Measurements from ENCODE around the gene RILPL1.
"Not testable (repeated sequence)": the region's sequence is repeated elsewhere in the genome, so short reads cannot be mapped to it uniquely, and the experiment has no call there.

The RILPL1 gene

DNA sequence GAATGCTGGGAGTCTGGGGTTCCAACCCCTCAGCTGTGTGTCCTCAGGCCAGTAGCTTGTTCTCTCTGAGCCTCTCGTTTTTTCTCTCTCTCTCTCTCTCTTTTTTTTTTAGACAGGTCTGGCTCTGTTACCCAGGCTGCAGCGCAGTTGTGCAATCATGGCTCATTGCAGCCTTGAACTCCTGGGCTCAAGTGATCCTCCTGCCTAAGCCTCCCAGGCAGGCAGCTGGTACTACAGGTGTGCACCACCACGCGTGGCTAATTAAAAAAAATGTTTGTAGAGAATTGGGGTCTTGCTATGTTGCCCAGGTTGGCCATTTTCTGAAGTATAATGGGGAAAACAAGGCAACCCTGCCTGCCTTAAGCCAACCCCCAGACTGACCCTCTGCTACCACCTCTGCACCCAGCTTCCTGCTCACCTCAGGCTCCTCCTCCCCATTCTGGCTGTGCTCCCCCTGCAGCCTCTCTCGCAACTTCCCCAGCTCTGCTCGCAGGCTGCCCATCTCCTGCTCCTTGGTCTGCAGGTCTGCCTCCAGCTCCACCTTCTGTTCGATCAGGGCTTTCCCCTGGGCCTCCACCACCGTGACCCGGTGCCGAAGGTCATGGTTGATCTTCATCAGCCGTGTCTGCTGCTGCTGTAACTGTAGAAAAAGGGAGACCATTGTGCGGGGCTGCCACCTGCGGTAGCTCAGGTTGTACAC is 35.2 kb downstream of the RILPL1 start:
- H3K27ac ChIP-seq, result no peak overlapping the region
- TF ChIP-seq, protein P1, sequence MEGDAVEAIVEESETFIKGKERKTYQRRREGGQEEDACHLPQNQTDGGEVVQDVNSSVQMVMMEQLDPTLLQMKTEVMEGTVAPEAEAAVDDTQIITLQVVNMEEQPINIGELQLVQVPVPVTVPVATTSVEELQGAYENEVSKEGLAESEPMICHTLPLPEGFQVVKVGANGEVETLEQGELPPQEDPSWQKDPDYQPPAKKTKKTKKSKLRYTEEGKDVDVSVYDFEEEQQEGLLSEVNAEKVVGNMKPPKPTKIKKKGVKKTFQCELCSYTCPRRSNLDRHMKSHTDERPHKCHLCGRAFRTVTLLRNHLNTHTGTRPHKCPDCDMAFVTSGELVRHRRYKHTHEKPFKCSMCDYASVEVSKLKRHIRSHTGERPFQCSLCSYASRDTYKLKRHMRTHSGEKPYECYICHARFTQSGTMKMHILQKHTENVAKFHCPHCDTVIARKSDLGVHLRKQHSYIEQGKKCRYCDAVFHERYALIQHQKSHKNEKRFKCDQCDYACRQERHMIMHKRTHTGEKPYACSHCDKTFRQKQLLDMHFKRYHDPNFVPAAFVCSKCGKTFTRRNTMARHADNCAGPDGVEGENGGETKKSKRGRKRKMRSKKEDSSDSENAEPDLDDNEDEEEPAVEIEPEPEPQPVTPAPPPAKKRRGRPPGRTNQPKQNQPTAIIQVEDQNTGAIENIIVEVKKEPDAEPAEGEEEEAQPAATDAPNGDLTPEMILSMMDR (IDR thresholded peaks at IDR 0.05), result no peak
- no peak for TF ChIP-seq ZFX (IDR thresholded peaks at IDR 0.05; ENCODE audit: borderline replicate concordance)

DNA sequence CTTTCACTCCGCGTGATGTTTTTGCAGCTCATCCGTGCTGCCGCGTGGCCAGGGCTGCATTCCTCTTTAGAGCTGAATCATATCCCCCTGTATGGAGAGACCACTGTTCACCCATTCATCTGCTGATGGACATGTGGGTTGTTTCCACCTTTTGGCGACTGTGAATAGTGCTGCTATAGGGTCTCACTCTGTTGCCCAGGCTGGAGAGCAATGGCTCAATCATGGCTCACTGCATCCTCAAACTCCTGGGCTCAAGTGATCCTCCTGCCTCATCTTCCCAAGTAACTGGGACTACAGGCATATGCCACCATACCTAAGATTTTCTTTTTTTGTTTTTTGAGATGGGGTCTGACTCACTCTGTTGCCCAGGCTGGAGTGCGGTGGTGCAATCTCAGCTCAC is 36.5 kb downstream of the RILPL1 start:
- H3K27ac ChIP-seq, result no peak overlapping the region
- TF ChIP-seq, protein P1 (IDR thresholded peaks at IDR 0.05), result no peak
- TF ChIP-seq ZFX (IDR thresholded peaks at IDR 0.05; ENCODE audit: borderline replicate concordance), result no peak

DNA sequence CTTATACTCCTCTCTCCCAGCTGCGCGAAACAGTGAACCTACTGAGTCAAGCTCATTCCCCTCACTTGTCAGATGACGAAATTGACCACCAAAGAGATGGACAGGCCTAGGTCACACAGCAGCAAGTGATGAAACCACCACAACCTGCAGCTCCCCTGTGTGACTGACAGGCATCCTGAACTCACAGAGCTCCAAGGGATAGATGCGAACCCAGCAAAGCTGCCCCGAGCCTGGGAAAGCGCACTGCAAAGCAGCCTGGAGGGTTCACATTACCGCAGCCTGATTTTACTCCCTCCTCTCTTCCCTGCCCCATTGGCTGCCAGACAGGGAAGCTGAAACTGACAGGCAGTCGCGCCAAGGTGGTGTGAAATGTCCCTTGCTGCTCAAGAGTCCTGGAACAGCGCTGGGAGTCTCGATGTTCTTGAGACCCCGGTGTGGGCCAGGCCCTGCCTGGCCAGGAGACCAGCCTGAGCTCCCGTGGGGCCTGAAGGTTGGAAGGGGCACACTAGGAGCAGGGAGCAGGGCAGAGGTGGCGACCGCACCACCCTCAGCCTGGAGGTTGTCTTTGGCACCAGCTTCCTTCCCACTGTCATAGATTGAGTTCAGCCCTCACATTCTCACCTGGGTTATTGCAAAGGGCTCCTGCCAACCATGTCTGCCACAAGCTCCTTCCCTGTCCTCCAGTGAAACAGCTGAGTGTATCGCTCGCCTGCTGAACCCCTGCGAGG is 39.2 kb downstream of the RILPL1 start:
- TF ChIP-seq, protein P1 (IDR thresholded peaks at IDR 0.05), result no peak
- TF ChIP-seq ZFX (IDR thresholded peaks at IDR 0.05; ENCODE audit: borderline replicate concordance), result no peak
- no peak overlapping the region for H3K27ac ChIP-seq

DNA sequence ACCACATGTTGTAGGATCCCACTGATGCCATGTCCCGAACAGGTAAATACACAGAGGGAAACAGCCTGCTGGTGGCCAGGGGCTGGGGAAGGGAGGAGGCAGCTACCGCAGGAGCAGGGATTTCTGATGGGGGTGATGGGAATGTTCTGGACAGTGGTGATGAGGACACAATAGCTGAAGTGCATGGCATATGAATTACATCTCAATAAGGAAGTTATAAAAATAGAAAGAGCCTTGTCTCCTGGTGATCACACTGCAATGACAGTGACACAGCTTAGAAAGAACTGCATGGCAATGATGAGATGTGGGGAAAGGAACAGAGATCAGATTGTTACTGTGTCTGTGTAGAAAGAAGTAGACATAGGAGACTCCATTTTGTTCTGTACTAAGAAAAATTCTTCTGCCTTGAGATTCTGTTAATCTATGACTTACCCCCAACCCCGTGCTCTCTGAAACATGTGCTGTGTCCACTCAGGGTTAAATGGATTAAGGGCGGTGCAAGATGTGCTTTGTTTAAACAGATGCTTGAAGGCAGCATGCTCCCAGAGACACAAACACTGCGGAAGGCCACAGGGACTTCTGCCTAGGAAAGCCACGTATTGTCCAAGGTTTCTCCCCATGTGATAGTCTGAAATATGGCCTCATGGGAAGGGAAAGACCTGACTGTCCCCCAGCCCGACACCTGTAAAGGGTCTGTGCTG is 41.0 kb downstream of the RILPL1 start:
- H3K27ac ChIP-seq, result not testable (repeated sequence)

DNA sequence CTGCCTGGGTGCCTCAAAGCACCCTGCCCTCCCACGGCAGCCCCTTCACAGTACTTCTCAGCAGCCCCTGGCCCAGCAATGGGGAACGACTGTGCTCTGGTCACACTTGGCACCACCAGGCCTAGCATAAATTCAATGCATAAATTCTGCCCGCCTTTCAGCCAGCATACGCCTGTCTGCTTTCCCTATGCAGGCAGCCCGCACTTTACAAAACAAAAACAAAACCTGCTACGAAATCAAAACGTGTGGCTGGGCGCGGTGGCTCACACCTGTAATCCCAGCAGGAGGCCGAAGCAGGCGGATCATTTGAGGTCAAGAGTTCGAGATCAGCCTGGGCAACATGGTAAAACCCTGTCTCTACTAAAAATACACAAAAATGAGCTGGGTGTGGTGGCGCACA is 42.0 kb downstream of the RILPL1 start:
- TF ChIP-seq ZFX (IDR thresholded peaks at IDR 0.05; ENCODE audit: borderline replicate concordance), result no peak
- TF ChIP-seq, protein P1 (IDR thresholded peaks at IDR 0.05), result no peak
- no peak overlapping the region for H3K27ac ChIP-seq

DNA sequence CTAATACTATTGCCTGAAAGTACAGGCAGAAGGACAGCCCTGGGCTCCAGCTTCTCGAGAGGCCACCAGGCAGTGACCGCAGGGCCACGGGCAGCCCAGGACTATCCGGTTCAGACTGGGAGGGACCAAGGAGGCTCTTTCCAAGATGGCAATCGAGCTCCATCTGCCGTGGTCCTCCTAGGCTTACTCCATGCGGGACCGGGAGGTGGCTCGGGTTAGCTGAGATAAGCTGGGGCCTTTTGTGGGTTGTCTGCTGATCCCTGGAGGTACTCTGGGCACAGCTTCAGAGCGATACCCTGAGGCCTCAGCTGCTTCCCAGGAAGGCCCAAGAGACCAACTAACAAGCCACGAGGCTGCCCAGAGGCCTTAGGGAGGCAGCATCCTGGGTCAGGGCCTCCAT is 42.5 kb downstream of the RILPL1 start:
- no peak overlapping the region for H3K27ac ChIP-seq
- TF ChIP-seq ZFX (IDR thresholded peaks at IDR 0.05; ENCODE audit: borderline replicate concordance), result no peak
- TF ChIP-seq, protein P1 (IDR thresholded peaks at IDR 0.05), result no peak

DNA sequence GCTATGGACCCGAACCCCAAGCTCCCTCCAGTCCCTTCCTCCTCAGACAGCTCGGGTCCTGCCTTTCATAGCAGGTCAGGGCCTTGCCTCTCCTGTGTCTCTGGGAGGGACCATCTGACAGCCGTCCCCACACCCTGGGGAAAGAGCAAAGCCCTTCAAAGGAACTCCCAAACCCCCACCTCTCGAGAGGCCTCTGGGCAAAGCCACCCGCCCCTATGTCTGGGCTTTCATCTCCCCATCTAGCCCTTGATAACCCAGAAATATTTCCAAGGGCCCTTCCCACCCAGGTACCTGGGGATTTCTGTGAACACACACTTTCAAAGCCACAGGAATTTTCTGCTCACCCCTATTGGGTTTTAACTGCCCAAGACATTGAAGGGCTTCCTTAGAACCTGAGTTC is 43.4 kb downstream of the RILPL1 start:
- TF ChIP-seq, protein P1 (IDR thresholded peaks at IDR 0.05), result no peak
- no peak overlapping the region for H3K27ac ChIP-seq
